Endodermal cell (in vitro differentiated cells): ENCODE data around the gene GON7. TPM values are rescaled to one million over a fixed set of nuclear protein-coding genes. Genes with fewer than 3 reads are reported as not detected.

ENCODE experiments used
- DNase-seq: peaks from one replicate; pipeline ENCODE4 v3.0.0-alpha.2; 2017
- H3K27ac ChIP-seq: 2 replicates; pipeline ENCODE4 v1.5.1; 2013; ENCODE audit warnings: mild to moderate bottlenecking, low read depth, low read length, moderate library complexity
- H3K27me3 ChIP-seq: 2 replicates; pipeline ENCODE4 v1.6.1; 2013; ENCODE audit warnings: mild to moderate bottlenecking, low read length, moderate library complexity; ENCODE audit not compliant: insufficient read depth, control insufficient read depth, poor library complexity, severe bottlenecking
- H3K36me3 ChIP-seq: 2 replicates; pipeline ENCODE4 v1.7.0; 2013; ENCODE audit warnings: mild to moderate bottlenecking, low read length, moderate library complexity; ENCODE audit not compliant: control insufficient read depth, insufficient read depth
- H3K4me1 ChIP-seq: one replicate; pipeline ENCODE4 v1.7.0; 2013; ENCODE audit warnings: low read length; ENCODE audit not compliant: control insufficient read depth, insufficient read depth
- H3K4me3 ChIP-seq: 2 replicates; pipeline ENCODE4 v1.5.1; 2013; ENCODE audit warnings: mild to moderate bottlenecking, low read length, moderate library complexity
- H3K9ac ChIP-seq: 2 replicates; pipeline ENCODE4 v1.6.1; 2013; ENCODE audit warnings: mild to moderate bottlenecking, low read length, moderate library complexity; ENCODE audit not compliant: poor library complexity, severe bottlenecking; ENCODE audit errors: extremely low read depth
- H3K9me3 ChIP-seq: 2 replicates; pipeline ENCODE4 v1.6.1; 2013; ENCODE audit warnings: mild to moderate bottlenecking, low read length, moderate library complexity; ENCODE audit not compliant: control insufficient read depth
- H3K27ac Mint-ChIP-seq: 2 replicates; pipeline ENCODE4 v1.8.0; 2020; ENCODE audit warnings: mixed read lengths
- H3K27me3 Mint-ChIP-seq: 2 replicates; pipeline ENCODE4 v1.8.0; 2021; ENCODE audit warnings: mild to moderate bottlenecking, mixed read lengths; ENCODE audit not compliant: insufficient read depth
- H3K36me3 Mint-ChIP-seq: 2 replicates; pipeline ENCODE4 v1.8.0; 2020; ENCODE audit warnings: low read depth, mixed read lengths
- H3K4me1 Mint-ChIP-seq: 2 replicates; pipeline ENCODE4 v1.8.0; 2020; ENCODE audit warnings: mixed read lengths
- H3K4me3 Mint-ChIP-seq: 2 replicates; pipeline ENCODE4 v1.8.0; 2020; ENCODE audit warnings: mild to moderate bottlenecking, moderate library complexity, mixed read lengths
- H3K9me3 Mint-ChIP-seq: 2 replicates; pipeline ENCODE4 v1.8.0; 2020; ENCODE audit warnings: mild to moderate bottlenecking, mixed read lengths
- WGBS, 2 experiments: methylation state at CpG; one replicate each; pipeline versions ENCODE4 v1.1.5 to v1.1.7; 2013; ENCODE audit warnings: missing lambda C conversion rate in 2 of 2, mixed read lengths in 1 of 2; ENCODE audit not compliant: insufficient coverage in 1 of 2, insufficient read length in 1 of 2; 5-methylcytosine and 5-hydroxymethylcytosine counted together
- total RNA-seq, 2 donors: library from RNA; stranded (reverse); fragmentation: NEBNext Ultra II Directional in 1 of 2; extraction: Animal tissue kit (Norgen Biotek cat#: 25700) in 1 of 2; gene quantifications; 2 replicates in 1 of 2; 3 replicates in 1 of 2; pipeline ENCODE4 v1.2.1, GENCODE V29; 2021
- TF ChIP-seq, protein P1 (sequence below): fragments of 200-600 bp; sonication (generic); conservative IDR thresholded peaks from 2 replicates; pipeline ENCODE4 v1.5.0; 2021; ENCODE audit warnings: antibody characterized with exemption, mild to moderate bottlenecking

The GON7 gene
- total RNA-seq, 2 donors from 2014 or later, result 6.5 to 7.2 TPM

GRCh38 chr14:93201155-93201704 lies 5.6 kb downstream of the GON7 start:
- peaks cover 9% of the 10 kb centered on the region for H3K4me1 Mint-ChIP-seq
- no peaks in the 10 kb centered on the region for H3K9me3 ChIP-seq
- no peaks in the 10 kb centered on the region for H3K4me1 ChIP-seq
- no peak overlapping the region for H3K4me3 Mint-ChIP-seq
- H3K27me3 Mint-ChIP-seq, result no peaks in the 10 kb centered on the region
- no peak overlapping the region for H3K9ac ChIP-seq
- TF ChIP-seq, protein P1, sequence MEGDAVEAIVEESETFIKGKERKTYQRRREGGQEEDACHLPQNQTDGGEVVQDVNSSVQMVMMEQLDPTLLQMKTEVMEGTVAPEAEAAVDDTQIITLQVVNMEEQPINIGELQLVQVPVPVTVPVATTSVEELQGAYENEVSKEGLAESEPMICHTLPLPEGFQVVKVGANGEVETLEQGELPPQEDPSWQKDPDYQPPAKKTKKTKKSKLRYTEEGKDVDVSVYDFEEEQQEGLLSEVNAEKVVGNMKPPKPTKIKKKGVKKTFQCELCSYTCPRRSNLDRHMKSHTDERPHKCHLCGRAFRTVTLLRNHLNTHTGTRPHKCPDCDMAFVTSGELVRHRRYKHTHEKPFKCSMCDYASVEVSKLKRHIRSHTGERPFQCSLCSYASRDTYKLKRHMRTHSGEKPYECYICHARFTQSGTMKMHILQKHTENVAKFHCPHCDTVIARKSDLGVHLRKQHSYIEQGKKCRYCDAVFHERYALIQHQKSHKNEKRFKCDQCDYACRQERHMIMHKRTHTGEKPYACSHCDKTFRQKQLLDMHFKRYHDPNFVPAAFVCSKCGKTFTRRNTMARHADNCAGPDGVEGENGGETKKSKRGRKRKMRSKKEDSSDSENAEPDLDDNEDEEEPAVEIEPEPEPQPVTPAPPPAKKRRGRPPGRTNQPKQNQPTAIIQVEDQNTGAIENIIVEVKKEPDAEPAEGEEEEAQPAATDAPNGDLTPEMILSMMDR, result no peak
- H3K27me3 ChIP-seq, result no peaks in the 10 kb centered on the region
- H3K36me3 Mint-ChIP-seq, result peaks cover 8% of the 10 kb centered on the region
- no peak for DNase-seq
- no peak overlapping the region for H3K27ac ChIP-seq
- WGBS, 2 experiments, result 97 to 100% methylated on average over 1 to 6 of the region's 7 CpGs
- H3K9me3 Mint-ChIP-seq, result no peaks in the 10 kb centered on the region
- no peak overlapping the region for H3K27ac Mint-ChIP-seq
- peaks cover 9% of the 10 kb centered on the region for H3K36me3 ChIP-seq
- no peak overlapping the region for H3K4me3 ChIP-seq

- no peak overlapping the region for H3K4me3 Mint-ChIP-seq
- peaks cover 8% of the 10 kb centered on the region for H3K36me3 Mint-ChIP-seq
- H3K27ac Mint-ChIP-seq, result no peak overlapping the region
- no peaks in the 10 kb centered on the region for H3K9me3 Mint-ChIP-seq
- Histone ChIP-seq H3K36me3 (peaks cover 9% of the 10 kb centered on the region), H3K9ac (no peak overlapping the region), H3K4me3 (no peak overlapping the region), H3K9me3 (no peaks in the 10 kb centered on the region), H3K27ac (no peak overlapping the region), H3K4me1 (no peaks in the 10 kb centered on the region), H3K27me3 (no peaks in the 10 kb centered on the region)
- DNase-seq, result no peak
- no peaks in the 10 kb centered on the region for H3K27me3 Mint-ChIP-seq
- 95 to 97% methylated on average over 3 to 5 of the region's 5 CpGs for WGBS, 2 experiments
- peaks cover 2% of the 10 kb centered on the region for H3K4me1 Mint-ChIP-seq
- TF ChIP-seq, protein P1, result no peak
These were observed 6.3 kb downstream of the GON7 start for GRCh38 chr14:93200553-93200952.

DNA sequence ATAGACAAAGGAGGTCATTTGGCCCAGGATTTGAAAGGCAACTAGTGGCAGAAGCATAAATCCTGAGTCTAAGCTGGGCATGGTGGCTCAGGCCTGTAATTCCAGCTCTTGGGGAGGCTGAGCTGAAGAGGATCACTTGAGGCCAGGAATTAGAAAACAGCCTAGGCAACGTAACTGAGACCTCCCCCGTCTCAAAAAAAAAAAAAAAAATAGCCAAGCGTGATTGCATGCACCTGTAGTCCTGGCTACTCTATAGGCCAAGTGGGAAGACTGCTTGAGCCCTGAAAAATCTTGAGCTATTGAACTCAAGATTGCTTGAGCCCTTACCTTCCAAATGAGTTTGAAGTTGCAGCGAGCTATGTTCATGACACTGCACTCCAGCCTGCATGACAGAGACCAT lies 7.8 kb downstream of the GON7 start:
- Histone ChIP-seq H3K27ac (no peak overlapping the region), H3K27me3 (no peaks in the 10 kb centered on the region), H3K9me3 (no peaks in the 10 kb centered on the region), H3K36me3 (peaks cover 6% of the 10 kb centered on the region), H3K4me3 (no peak overlapping the region), H3K9ac (no peak overlapping the region), H3K4me1 (no peaks in the 10 kb centered on the region)
- Mint-ChIP-seq H3K36me3 (peaks cover 3% of the 10 kb centered on the region), H3K4me1 (no peaks in the 10 kb centered on the region), H3K27ac (no peak overlapping the region), H3K27me3 (no peaks in the 10 kb centered on the region), H3K4me3 (no peak overlapping the region), H3K9me3 (no peaks in the 10 kb centered on the region)
- 92 to 96% methylated on average over 4 of the region's 4 CpGs for WGBS, 2 experiments
- TF ChIP-seq, protein P1, result no peak
- DNase-seq, result no peak
